Stimulated activated CD8-positive, alpha-beta memory T cell treated with anti-CD3 and anti-CD28 coated beads, Interleukin-4, amount 100 ng/mL, for 24 hours (primary cell): ENCODE results near the gene CRNKL1.
A peak's percentile ranks its signal among the peaks of the same experiment; 100 is the strongest.

ENCODE experiments used
- DNase-seq: peaks from one replicate; pipeline ENCODE4 v3.0.0-alpha.2; 2020; ENCODE audit warnings: low read depth

Gene CRNKL1

GRCh38 chr20:20060234-20060998 is 8.2 kb upstream of the CRNKL1 start:
- DNase-seq, result no peak

- DNase-seq, result no peak
These were observed 546 bp downstream of the CRNKL1 start for GRCh38 chr20:20051767-20052073.

GRCh38 chr20:20039752-20040387 is 12.4 kb downstream of the CRNKL1 start:
- DNase-seq, result no peak

GRCh38 chr20:20038586-20038985 is 13.7 kb downstream of the CRNKL1 start:
- DNase-seq, result no peak

- no peak for DNase-seq
These were observed 14.3 kb downstream of the CRNKL1 start for GRCh38 chr20:20037960-20038359.

- DNase-seq, result no peak
These were observed 15.5 kb downstream of the CRNKL1 start for GRCh38 chr20:20036756-20037155.

GRCh38 chr20:20034486-20034885 is 17.8 kb downstream of the CRNKL1 start:
- no peak for DNase-seq

- no peak for DNase-seq
These were observed 20.5 kb downstream of the CRNKL1 start for GRCh38 chr20:20031790-20032189.

- no peak for DNase-seq
These were observed 25.0 kb downstream of the CRNKL1 start for GRCh38 chr20:20027284-20027683.

GRCh38 chr20:20024942-20025341 is 27.3 kb downstream of the CRNKL1 start:
- DNase-seq, result no peak

- no peak for DNase-seq
These were observed 28.9 kb downstream of the CRNKL1 start for GRCh38 chr20:20023395-20023794.

GRCh38 chr20:20022498-20022897 is 29.8 kb downstream of the CRNKL1 start:
- DNase-seq, result no peak

GRCh38 chr20:20021835-20022234 is 30.4 kb downstream of the CRNKL1 start:
- DNase-seq, result no peak

GRCh38 chr20:20020908-20021307 is 31.4 kb downstream of the CRNKL1 start:
- no peak for DNase-seq

- no peak for DNase-seq
These were observed 33.1 kb downstream of the CRNKL1 start for GRCh38 chr20:20019123-20019522.

- no peak for DNase-seq
These were observed 33.9 kb downstream of the CRNKL1 start for GRCh38 chr20:20018366-20018765.

GRCh38 chr20:20017844-20018185 is 34.5 kb downstream of the CRNKL1 start:
- no peak for DNase-seq

GRCh38 chr20:20017001-20017843 is 35.0 kb downstream of the CRNKL1 start, which contains the start of gene NAA20:
NAA20 (plus strand) TSS chr20:20017362; CDS start chr20:20017397, 35 bp downstream.
- DNase-seq, result peak; percentile 89

GRCh38 chr20:20014659-20015058 is 37.6 kb downstream of the CRNKL1 start:
- DNase-seq, result no peak

GRCh38 chr20:20012541-20012940 is 39.7 kb downstream of the CRNKL1 start:
- no peak for DNase-seq

GRCh38 chr20:20010639-20011500 is 41.4 kb downstream of the CRNKL1 start:
- no peak for DNase-seq

GRCh38 chr20:20009784-20010253 is 42.4 kb downstream of the CRNKL1 start:
- DNase-seq, result no peak
